ENCODE results near the gene FOXC2.

FOXC2 gene

GRCh38 chr16:86555704-86556075, 10.9 kb upstream of the FOXC2 start:
- Histone ChIP-seq H3K27ac (peak overlapping the region; percentile 90 to 91), H3K4me3 (peak overlapping the region; percentile 97)
- no peak for DNase-seq (ENCODE audit: low spot score)
- TF ChIP-seq CTCF (IDR thresholded peaks at IDR 0.05): no peak

DNA sequence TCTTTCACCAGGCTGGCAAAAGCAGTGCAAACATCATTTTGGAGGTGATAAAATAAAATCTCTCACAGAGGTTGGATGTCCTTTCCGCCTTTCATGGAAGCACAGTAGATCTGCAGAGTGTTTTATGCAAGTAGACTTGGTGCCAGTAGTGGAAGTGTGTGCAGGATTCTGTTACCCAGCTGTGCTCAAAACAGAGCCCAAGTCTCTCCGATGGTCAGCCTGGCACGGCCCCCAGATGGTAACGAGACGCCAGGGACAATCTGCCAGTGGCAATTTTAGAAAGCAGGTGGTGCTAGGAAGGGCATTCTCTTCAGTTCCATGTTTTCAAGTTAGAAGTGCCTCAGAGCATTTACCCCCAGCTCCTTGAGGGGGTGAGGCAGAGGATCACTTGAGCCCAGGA, 10.1 kb upstream of the FOXC2 start:
- no peak for DNase-seq (ENCODE audit: low spot score)
- no peak for TF ChIP-seq CTCF (IDR thresholded peaks at IDR 0.05)
- no peak overlapping the region for H3K27ac ChIP-seq
- H3K4me3 ChIP-seq: no peak overlapping the region

GRCh38 chr16:86557587-86557986, 9.0 kb upstream of the FOXC2 start:
- H3K27ac ChIP-seq: no peak overlapping the region
- TF ChIP-seq CTCF (IDR thresholded peaks at IDR 0.05): no peak
- H3K4me3 ChIP-seq: no peak overlapping the region
- no peak for DNase-seq (ENCODE audit: low spot score)

DNA sequence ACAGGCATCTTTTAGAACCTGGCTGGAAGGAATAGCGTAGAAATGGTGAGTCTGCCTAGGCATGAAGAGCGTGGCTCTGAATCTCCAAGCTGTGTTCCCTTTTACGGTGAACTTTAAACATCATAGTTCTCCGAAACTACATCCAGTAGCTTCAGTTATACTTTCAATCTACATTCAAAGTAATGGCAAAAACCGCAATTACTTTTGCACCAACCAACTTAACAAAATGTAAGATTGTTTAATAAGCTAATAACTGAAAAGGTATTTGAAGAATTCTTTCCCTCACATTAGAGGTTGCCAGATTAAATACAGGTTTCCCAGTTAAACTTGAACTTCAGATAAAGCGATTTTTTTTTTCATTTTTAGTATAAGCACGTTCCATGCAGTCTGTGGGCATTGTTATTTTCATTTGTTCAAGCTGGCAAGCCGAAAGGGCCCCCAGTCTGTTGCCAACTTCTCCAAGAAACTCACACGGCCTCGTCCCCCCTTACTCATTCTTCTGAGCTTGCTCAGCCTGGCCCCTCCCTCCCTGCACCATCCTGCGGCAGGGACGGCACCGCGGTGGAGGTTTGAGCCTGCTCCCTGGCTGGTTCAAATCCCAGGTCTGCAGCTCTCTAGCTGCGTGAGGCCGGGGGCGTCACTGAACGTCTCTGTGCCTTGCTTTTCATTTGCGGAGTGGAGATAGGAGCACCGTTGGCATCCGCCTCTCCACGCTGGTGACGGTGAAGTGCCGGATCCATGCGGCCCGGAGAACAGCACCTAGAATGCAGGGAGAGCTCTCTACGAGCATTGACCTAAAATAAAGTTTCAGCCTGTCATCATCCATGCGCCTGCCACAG, 8.1 kb upstream of the FOXC2 start:
- no peak for DNase-seq (ENCODE audit: low spot score)
- H3K27ac ChIP-seq: peak overlapping the region in 1 of 2 donors; percentile 11
- no peak overlapping the region for H3K4me3 ChIP-seq
- no peak for TF ChIP-seq CTCF (IDR thresholded peaks at IDR 0.05)

DNA sequence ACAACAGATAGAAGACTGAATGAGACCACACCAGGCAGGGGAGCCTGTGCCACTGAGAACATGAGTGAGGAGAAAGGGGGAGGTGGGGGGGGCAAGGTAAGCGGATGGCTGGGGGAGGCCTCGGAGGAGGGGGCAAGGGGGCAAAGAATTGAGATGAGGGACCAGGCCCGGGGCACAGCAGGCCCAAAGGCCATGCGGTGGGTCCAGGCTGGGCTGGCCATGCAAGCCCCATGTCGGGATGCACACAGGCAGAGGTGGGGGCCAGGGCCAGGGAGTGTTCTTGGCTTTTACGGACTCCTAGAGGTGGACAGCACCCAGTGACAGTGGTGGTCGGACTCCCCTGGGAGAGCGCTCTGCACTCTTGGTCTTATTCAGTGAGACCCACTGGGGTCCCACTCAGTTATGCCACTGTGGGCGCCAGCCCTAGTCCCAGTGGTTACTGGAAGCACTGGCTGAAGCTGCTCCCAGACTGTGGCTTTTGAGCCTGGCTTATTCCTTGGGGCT, 6.8 kb upstream of the FOXC2 start:
- Histone ChIP-seq H3K4me3 (no peak overlapping the region), H3K27ac (no peak overlapping the region)
- no peak for DNase-seq (ENCODE audit: low spot score)
- TF ChIP-seq CTCF (IDR thresholded peaks at IDR 0.05): no peak

- DNase-seq (ENCODE audit: low spot score): no peak
- Histone ChIP-seq H3K27ac (no peak overlapping the region), H3K4me3 (no peak overlapping the region)
- no peak for TF ChIP-seq CTCF (IDR thresholded peaks at IDR 0.05)
These were observed 4.3 kb upstream of the FOXC2 start for GRCh38 chr16:86562356-86562755.
